GM12891 (cell line): ENCODE data around the gene TEPSIN.

Experiments used
- PAX5 ChIP-seq: IDR thresholded peaks from 2 replicates; pipeline ENCODE4 v1.6.1; 2011; ENCODE audit warnings: low read length, moderate library complexity, mild to moderate bottlenecking; ENCODE audit not compliant: insufficient read depth, severe bottlenecking
- POLR2A ChIP-seq: IDR thresholded peaks from 2 replicates; pipeline ENCODE4 v1.6.1; 2011; ENCODE audit warnings: low read depth, low read length, control low read depth
- POLR2AphosphoS5 ChIP-seq: IDR thresholded peaks from 2 replicates; pipeline ENCODE4 v1.6.1; 2011; ENCODE audit warnings: low read depth, low read length, control low read depth
- POU2F2 ChIP-seq: IDR thresholded peaks from 2 replicates; pipeline ENCODE4 v1.6.1; 2011; ENCODE audit warnings: low read depth, mild to moderate bottlenecking, control low read depth, low read length, moderate library complexity
- SPI1 ChIP-seq: IDR thresholded peaks from 2 replicates; pipeline ENCODE4 v1.6.1; 2011; ENCODE audit warnings: low read depth, low read length, control low read depth
- TAF1 ChIP-seq: IDR thresholded peaks from 2 replicates; pipeline ENCODE4 v1.6.1; 2011; ENCODE audit warnings: low read depth, low read length, control low read depth

DNA sequence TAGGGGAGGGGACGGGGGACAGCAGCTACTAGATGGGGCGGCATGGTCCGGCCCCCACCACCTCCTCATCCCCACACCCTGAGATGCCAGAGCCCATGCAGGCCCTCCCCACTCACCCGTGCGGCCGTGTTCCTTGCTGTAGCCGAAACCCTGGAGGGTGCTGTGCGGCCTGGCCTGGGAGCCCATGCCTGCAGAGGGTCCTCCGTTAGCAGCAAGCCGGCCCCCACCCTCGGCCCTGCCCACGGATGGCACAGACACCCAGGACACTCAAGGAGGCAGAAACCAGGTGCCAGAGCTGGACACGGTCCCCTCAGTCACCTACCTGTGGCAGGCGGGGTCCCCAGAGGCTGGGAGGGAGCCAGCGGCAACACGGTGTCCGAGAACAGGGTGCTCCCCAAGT lies 5.5 kb downstream of the TEPSIN start:
- TF ChIP-seq PAX5: no peak
- TF ChIP-seq POLR2A: no peak
- TF ChIP-seq TAF1: no peak
- TF ChIP-seq POLR2AphosphoS5: no peak
- TF ChIP-seq SPI1: no peak
- TF ChIP-seq POU2F2: no peak
